Measurements from ENCODE around the gene TAAR1. TPM values are rescaled to one million over a fixed set of nuclear protein-coding genes. Genes with fewer than 3 reads are reported as not detected.

The TAAR1 gene
- total and polyA plus RNA-seq, 10 donors, result 0.37 TPM; not detected in 9

DNA sequence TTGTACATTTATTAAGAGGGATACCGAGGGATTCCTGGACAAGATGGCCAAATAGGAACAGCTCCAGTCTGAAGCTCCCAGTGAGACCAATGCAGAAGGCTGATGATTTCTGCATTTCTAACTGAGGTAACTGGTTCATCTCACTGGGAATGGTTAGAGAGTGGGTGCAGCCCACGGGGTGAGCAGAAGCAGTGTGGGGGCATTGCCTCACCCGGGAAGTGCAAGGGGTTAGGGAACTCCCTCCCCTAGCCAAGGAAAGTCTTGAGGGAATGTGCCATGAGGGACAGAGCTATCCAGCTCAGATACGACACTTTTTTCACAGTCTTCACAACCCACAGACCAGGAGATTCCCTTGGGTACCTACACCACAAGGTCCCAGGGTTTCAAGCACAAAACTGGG lies 24.2 kb downstream of the TAAR1 start:
- TF ChIP-seq, protein P1, sequence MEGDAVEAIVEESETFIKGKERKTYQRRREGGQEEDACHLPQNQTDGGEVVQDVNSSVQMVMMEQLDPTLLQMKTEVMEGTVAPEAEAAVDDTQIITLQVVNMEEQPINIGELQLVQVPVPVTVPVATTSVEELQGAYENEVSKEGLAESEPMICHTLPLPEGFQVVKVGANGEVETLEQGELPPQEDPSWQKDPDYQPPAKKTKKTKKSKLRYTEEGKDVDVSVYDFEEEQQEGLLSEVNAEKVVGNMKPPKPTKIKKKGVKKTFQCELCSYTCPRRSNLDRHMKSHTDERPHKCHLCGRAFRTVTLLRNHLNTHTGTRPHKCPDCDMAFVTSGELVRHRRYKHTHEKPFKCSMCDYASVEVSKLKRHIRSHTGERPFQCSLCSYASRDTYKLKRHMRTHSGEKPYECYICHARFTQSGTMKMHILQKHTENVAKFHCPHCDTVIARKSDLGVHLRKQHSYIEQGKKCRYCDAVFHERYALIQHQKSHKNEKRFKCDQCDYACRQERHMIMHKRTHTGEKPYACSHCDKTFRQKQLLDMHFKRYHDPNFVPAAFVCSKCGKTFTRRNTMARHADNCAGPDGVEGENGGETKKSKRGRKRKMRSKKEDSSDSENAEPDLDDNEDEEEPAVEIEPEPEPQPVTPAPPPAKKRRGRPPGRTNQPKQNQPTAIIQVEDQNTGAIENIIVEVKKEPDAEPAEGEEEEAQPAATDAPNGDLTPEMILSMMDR (IDR thresholded peaks at IDR 0.05 in 8 of 11, conservative IDR thresholded peaks at IDR 0.05 in 3 of 11), result no peak
- TF ChIP-seq POLR2AphosphoS5 (IDR thresholded peaks at IDR 0.05), result no peak
- TF ChIP-seq POLR2A (IDR thresholded peaks at IDR 0.05), result no peak
- H3K9me3 ChIP-seq, result peaks cover 0 to 6% (median 0%) of the 10 kb centered on the region in 8 donors
- 77 to 89% (median 79%) methylated on average over 4 of the region's 4 CpGs for WGBS, 5 donors
- no peaks in the 10 kb centered on the region for H3K36me3 ChIP-seq
- H3K27ac ChIP-seq, result no peak overlapping the region
- DNase-seq, result no peak
- peaks cover 0 to 22% (median 0%) of the 10 kb centered on the region in 7 donors for H3K27me3 ChIP-seq (replicated peaks in 1 of 7)
- no peak overlapping the region for H3K4me3 ChIP-seq
- intact Hi-C loops (cut with DNase I; ENCODE audit: low total_unique reads), result no loop called here
- H3K4me1 ChIP-seq, result no peaks in the 10 kb centered on the region

DNA sequence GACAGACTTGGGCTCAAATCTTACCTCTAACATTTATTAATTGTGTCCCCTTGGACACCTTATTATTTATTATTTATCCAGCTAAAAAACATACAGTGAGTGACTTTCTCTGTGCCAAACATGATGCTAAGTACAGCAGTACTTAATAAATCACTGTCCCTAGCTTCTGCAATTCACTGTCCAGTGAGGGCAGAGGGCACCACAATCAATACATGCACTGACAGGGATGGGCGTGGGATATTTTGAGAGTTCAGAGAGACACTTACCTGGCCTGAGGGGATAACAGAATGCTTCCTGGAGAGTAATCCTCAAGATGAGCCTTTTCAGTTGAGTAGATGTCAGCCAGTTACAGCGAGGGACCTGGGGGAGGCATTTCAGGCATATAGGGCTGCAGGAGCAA lies 25.6 kb downstream of the TAAR1 start:
- no peaks in the 10 kb centered on the region for H3K4me1 ChIP-seq
- peaks cover 0 to 22% (median 0%) of the 10 kb centered on the region in 7 donors for H3K27me3 ChIP-seq (replicated peaks in 1 of 7)
- no peak for DNase-seq
- peaks cover 0 to 6% (median 0%) of the 10 kb centered on the region in 8 donors for H3K9me3 ChIP-seq
- no peak overlapping the region for H3K27ac ChIP-seq
- TF ChIP-seq, protein P1 (IDR thresholded peaks at IDR 0.05 in 8 of 11, conservative IDR thresholded peaks at IDR 0.05 in 3 of 11), result no peak
- TF ChIP-seq POLR2A (IDR thresholded peaks at IDR 0.05), result no peak
- no peak for TF ChIP-seq POLR2AphosphoS5 (IDR thresholded peaks at IDR 0.05)
- 67 to 100% (median 79%) methylated on average over 2 of the region's 2 CpGs for WGBS, 5 donors
- intact Hi-C loops (cut with DNase I; ENCODE audit: low total_unique reads), result no loop called here
- H3K4me3 ChIP-seq, result no peak overlapping the region
- no peaks in the 10 kb centered on the region for H3K36me3 ChIP-seq

DNA sequence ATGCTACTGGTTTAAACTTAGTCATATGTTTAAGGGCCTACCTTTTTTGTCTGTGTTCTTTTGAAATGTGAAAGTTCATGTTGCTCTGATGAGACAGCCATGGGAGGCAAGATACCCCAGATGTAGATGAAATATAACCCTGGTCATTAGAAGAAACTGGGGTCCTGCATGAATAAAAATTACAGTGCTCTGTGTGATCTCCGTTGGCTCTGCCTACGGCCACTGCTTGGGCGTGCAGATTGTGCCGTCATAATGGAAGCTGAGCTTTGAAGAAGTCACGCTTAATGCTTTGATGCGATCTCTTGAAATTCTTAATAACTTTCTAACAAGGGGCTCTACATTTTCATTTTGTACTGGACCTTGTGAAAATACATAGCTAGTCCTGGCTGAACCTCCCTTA lies 34.8 kb downstream of the TAAR1 start, which contains the start of gene TAAR2:
Gene TAAR2, minus strand, starts transcription at position 101 of the 400 bp plus-strand sequence. Its CDS starts 0 bp downstream, at position 101.
- DNase-seq, result no peak
- TF ChIP-seq, protein P1 (IDR thresholded peaks at IDR 0.05 in 8 of 11, conservative IDR thresholded peaks at IDR 0.05 in 3 of 11), result no peak
- no peak for TF ChIP-seq POLR2A (IDR thresholded peaks at IDR 0.05)
- no peak for TF ChIP-seq POLR2AphosphoS5 (IDR thresholded peaks at IDR 0.05)
- Histone ChIP-seq H3K4me3 (no peak within 1 kb of the TSS), H3K36me3 (no peaks in the 10 kb centered on the region), H3K27me3 (replicated peaks in 1 of 7) (peaks cover 0 to 16% (median 0%) of the 10 kb centered on the region in 7 donors), H3K4me1 (no peaks in the 10 kb centered on the region), H3K27ac (no peak within 1 kb of the TSS), H3K9me3 (peaks cover 0 to 15% (median 0%) of the 10 kb centered on the region in 8 donors)
- intact Hi-C loops (cut with DNase I; ENCODE audit: low total_unique reads), result no loop called here
- 85 to 97% (median 94%) methylated on average over 6 of the region's 6 CpGs for WGBS, 5 donors

DNA sequence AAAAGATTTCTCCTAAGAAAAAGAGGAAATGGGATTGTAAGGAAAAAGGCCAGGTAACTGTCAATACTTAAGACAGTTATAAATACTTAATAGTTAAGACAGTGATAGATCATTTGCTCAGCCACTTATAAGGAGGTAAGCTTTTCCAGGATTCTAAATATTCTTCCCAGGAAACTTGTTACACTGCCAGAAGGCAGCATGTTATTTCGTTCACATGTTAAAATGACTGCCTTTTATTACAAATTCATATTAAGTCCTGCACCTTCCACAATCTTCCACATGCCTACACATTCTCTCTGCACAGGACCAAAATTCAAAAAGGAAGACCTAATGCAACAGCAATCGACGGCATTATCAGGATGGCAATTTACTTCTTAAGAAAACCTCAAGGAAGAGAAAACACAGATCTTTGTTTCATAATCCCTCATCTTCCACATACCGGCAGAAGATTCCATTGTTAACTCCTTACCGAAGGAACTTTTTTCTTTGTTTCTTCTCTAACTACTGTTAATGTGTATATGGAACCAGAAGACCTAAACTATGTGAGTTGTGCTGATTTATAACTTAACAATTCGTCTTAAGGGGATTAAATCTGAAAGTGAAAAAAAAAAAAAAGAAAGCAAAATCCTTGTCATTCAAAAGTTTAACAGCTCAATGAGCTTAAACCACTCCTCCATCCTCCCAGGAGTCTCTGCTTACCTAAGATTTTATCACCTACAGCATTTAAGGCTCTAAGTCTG lies 35.7 kb downstream of the TAAR1 start:
- no peak overlapping the region for H3K27ac ChIP-seq
- H3K36me3 ChIP-seq, result no peaks in the 10 kb centered on the region
- intact Hi-C loops (cut with DNase I; ENCODE audit: low total_unique reads), result no loop called here
- H3K4me3 ChIP-seq, result no peak overlapping the region
- no peaks in the 10 kb centered on the region for H3K4me1 ChIP-seq
- WGBS, 5 donors, result 65 to 85% (median 73%) methylated on average over 6 of the region's 6 CpGs
- DNase-seq, result no peak
- no peak for TF ChIP-seq POLR2A (IDR thresholded peaks at IDR 0.05)
- TF ChIP-seq, protein P1 (IDR thresholded peaks at IDR 0.05 in 8 of 11, conservative IDR thresholded peaks at IDR 0.05 in 3 of 11), result no peak
- no peak for TF ChIP-seq POLR2AphosphoS5 (IDR thresholded peaks at IDR 0.05)
- H3K27me3 ChIP-seq (replicated peaks in 1 of 7), result peaks cover 0 to 16% (median 0%) of the 10 kb centered on the region in 7 donors
- peaks cover 0 to 15% (median 0%) of the 10 kb centered on the region in 8 donors for H3K9me3 ChIP-seq
